ENCODE data around the gene HSFX4.
"Not testable (repeated sequence)": the region's sequence is repeated elsewhere in the genome, so short reads cannot be mapped to it uniquely, and the experiment has no call there.

The HSFX4 gene, protein sequence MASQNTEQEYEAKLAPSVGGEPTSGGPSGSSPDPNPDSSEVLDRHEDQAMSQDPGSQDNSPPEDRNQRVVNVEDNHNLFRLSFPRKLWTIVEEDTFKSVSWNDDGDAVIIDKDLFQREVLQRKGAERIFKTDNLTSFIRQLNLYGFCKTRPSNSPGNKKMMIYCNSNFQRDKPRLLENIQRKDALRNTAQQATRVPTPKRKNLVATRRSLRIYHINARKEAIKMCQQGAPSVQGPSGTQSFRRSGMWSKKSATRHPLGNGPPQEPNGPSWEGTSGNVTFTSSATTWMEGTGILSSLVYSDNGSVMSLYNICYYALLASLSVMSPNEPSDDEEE

DNA sequence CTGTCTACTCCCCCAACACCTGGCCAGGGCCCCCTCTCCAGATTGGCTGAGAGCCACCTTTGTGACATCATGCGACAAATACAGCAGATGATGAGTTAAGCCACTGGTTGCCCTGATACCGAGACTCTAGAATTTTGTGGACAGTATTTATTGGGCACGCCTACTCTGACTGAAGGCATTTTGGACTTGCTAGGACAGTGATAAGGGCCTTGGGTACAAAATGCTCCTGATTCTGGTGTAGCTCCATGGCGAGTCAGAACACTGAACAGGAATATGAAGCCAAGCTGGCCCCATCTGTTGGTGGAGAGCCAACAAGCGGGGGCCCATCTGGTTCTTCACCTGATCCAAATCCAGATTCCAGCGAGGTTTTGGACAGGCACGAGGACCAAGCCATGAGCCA is at the start of gene HSFX4:
Gene HSFX4, plus strand, starts transcription at position 174 of the 400 bp plus-strand sequence. Its CDS starts 72 bp downstream, at position 246.
- DNase-seq = not testable (repeated sequence)

DNA sequence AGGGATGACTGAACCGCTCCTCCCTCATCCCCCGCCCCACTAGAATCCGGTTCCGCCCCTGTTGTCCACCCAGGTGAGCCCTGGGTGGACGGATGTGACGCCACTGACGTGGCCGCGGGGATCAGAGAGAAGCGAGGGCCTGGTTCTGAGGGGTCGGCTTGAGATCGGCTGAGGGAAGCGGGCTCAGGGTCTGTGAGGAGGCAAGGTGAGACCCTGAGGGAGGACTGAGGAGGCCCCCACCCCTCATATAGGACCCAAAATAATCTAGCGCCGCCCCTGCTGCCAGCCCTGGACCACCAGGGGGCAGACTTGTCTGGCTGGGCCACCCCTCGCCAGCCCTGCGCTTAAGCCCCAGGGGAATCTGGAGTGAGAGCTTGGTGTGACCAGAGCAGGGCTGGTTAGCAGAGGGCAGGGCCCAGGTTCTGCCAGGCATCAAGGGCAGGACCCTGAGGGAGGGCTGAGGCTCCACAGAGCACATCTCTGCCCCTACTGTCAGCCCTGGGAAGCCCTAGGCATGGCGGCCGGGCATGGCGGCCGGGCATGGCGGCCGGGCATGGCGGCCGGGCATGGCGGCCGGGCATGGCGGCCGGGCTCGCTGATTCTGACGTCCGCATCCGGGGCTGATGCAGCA is 48.2 kb upstream of the HSFX4 start, which contains the start of gene MAGEA8:
Gene MAGEA8, plus strand, starts transcription at position 103 of the 631 bp plus-strand sequence. CDS start 3,090 bp downstream, outside the sequence.
- DNase-seq = no peak

DNA sequence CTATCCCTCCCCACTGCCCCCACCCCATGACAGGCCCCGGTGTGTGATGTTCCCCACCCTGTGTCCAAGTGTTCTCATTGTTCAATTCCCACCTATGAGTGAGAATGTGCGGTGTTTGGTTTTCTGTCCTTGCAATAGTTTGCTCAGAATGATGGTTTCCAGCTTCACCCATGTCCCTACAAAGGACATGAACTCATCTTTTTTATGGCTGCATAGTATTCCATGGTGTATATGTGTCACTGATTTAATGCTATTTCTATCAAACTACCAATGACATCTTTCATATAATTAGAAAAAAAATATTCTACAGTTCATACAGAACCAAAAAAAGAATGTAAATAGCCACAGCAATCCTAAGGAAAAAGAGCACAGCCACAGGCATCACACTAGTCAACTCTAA is 38.5 kb upstream of the HSFX4 start:
- not testable (repeated sequence) for DNase-seq

DNA sequence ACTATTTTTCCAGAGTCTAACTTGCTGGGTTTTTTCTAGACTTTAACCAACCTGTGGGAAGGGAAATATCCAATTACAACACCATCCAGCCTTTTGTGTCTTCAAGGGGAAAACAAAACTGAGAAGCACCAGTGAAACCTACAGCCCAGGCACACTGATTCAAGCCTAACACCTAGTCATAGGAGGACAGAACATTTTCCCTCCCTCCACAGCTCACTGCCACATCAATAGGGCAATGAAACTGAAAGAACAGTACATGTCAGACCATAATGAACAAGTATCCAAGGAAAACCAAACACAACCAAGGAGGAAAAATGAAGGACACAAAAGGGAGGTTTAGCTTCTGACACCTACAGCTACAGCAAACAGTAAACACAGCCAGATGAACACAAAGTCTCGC is 30.8 kb upstream of the HSFX4 start:
- no peak for DNase-seq

DNA sequence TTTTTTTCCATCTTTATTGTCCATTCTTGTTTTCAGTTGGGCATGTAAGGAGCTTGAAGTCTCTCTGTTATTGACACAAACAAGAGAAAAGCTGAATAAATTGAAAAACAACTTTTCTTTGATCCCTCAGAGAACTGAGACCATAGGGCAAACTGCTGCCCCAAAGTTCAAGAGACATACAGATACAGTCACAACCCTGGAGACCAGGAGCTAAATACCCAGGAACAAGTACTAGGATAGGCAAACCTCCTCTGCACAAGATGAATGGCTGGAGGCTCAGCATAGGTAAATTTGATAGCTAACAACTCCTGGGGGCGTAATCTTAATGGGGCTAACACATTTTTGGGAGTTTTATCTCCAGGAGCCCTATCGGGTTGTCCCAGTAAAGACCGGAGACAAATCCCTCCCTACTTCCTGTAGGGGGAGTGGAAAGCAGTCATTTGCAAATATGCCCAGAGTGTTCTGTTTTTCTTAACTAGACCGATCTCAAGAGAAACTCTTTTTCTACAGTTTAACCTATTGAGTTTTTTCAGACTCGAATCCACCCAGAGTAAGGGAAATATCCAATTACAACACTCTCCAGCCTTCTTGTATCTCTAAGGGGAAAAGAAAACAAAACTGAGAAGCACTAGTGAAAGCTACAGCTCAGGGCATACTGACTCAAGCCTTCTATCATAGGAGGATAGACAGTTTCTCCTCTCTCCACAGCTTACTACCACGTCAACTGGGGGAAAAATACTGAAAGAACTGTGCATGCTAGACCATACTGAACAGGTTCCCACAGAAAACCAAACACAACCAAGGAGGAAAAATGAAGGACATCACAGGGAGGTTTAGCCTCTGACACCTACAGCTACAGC is 25.3 kb upstream of the HSFX4 start:
- DNase-seq = no peak

DNA sequence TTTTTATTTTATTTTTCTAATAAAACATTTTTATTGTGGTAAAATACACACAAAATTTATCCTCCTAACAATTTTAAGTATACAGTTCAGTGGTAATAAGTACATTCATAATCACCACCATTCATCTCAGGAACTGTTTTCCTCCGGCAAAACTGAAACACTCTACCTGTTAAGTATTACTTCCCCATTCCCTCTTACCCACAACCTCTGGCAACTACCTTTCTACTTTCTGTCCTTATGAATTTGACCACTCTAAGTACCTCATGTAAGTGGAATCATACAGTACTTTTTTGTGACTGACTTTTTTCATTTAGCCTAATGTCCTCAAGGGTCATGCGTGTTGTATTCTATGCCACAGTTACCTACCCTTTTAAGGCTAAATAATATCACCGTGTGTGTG is 21.1 kb upstream of the HSFX4 start:
- DNase-seq = no peak

DNA sequence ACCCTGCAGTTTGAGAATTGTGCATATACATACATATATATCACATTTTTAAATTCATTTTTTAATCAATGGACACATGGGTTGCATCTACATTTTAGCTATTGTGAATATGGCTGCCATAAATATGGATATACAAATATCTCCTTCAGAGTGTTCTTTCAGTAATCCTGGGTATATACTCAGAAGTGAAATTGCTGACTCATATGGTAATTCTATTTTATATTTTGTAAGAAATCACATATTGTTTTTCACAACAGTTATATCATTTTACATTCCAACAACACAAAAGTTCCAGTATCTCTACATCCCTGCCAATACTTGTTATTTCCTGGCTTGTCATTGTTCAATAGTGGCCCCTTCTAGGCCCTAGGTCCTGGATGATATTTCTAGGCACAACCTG is 20.6 kb upstream of the HSFX4 start:
- DNase-seq = no peak

DNA sequence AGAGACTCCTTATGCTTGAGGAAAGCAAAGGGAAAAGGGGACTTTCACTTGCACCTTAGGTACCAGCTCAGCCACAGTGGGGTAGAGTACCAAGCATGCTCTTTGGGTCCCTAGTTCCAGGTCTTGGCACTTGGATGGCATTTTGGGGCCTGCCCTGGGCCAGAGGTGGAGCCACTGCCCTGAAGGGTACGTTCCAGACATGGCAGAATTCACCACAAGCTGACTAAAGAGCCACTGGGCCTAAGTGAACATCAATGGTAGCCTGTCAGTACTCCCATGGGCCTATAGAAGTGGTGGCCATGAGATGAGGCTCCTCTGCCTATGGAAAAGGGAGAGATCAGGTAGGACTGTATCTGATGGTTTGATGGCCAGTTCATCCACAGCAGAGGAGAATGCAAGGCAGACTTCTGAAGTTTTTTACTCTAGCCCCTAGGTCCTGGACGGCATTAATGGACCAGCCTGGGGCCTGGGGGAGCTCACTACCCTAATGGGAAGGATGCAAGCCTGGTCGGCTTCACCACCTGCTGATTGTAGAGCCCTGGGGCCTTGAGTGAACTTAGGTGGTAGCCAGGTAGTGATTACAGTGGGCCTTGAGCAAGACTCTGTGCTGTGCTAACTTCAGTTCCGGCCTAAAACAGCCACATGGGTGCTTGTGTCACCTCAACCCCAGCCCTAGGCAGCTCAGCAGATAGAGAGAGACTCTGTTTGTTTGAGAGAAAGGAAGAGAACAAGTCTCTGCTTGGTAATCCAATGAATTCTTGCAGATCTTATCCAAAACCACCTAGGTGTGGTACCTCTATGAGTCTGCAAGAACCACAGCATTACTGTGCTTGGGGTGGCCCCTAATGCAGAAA is 19.8 kb upstream of the HSFX4 start:
- no peak for DNase-seq

DNA sequence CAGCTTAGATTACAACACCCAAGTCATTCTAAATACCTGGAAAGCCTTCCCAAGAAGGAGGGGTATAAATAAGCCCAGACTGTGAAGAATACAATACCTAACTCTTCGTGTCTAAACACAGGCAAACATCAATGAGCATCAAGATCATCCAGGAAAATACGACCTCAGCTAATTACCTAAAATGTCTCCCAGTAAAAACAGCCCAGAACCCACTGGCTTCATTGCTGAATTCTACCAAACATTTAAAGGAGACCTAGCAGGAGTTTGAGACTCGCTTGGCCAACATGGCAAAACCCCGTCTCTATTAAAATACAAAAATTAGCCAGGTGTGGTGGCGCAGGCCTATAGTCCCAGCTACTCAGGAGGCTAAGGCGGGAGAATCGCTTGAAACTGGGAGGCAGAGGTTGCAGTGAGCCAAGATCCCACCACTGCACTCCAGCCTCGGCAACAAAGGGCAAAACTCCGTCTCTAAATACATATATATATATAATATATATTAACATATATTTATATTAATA is 19.1 kb upstream of the HSFX4 start:
- no peak for DNase-seq

DNA sequence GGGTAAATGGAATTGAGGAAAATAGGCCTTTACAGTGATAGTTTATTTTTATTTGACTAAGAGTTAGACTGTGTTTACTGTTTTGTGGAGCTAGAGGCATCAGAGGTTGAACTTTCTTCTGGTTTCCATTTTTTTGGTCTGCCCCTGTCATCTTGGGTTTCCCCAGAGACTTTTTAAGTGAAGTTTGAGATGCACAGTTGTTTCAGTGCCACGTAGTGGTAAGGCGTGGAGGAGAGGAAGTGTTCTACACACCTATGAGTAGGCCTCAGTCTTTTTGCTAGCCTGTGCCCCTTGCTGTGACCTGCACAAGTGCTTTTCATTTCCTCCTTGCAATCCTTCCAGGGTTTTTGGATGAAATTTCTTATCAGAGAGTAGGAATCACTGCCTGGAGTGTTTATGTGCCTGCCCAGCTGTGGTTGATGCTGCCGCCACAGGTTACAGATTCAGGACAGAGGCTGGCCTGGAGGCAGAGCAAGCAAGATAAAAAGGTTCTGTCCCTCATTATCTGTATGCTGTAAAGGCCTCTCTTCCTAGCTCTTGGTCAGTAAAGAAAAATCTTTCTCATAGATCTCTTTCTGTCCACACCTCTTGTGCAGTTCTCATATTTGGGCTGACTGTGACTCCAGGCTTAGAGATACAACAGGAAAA is 12.5 kb upstream of the HSFX4 start:
- DNase-seq = no peak

DNA sequence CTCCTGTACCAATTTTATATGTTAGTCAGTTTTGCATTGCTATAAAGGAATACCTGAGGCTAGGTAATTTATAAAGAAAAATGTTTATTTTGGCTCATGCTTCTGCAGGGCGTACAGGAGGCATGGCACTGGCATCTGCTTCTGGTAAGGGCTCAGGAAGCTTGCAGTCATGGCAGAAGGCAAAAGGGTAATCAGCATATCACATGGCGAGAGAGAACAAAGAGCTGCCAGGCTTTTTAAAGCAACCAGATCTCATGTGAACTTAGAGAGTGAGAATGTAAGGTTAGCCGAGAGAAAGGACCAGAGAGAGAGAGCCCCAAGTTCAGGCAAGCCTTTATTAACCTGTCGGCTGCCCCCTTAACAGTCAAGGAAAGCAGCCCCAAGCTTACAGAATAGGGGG is 5.5 kb upstream of the HSFX4 start:
- DNase-seq = not testable (repeated sequence)

DNA sequence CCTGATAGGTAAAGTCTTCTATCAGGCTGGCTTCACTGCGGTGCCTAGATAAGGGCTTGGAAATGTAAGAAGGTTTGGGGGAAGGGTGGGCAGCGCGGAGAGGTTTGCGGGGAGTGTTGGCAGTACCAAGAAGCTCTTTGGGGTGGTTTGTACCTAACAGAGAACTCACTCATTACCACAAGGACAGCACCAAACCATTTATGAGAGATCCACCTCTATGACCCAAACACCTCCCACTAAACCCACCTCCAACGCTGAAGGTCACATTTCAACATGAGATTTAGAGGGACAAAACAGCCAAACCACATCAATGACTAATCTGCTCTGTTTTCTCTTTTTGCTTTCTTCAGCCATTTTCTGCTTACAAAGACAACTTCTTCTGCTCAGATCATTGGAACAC is 4.9 kb upstream of the HSFX4 start:
- DNase-seq = not testable (repeated sequence)

DNA sequence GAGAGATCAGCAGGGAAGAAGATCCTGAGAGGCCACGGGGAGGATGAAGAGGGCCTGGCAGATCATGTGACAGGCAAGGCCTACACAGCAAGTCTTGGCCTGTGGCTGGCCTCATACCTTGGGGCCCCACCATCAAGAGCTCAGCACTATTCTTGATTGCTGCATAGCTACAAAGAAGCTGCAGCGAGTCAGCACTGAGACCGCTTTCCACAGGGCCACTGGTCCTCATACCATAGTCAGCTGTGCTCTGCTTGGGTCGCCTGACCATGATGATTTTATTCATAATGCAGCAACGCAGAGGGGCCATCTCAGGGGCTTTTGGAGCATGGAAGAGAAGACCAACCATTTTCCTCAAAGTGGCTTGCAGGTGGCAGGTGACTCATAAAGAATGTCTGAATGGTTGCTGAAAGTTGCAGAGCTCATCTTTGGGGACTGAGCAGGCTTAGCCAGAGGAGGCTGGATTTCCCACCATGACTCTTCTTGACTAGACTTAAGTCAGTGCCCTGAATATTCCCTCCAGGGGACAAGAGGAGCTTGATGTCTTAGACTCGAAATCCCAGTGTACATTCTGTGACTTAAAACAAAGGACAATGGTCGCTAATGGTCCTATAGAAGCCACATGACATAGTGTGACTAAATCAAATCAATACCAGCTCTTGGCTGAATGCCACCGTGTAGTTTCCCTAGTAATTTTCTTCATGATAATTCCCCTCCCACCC is 2.0 kb upstream of the HSFX4 start:
- not testable (repeated sequence) for DNase-seq

DNA sequence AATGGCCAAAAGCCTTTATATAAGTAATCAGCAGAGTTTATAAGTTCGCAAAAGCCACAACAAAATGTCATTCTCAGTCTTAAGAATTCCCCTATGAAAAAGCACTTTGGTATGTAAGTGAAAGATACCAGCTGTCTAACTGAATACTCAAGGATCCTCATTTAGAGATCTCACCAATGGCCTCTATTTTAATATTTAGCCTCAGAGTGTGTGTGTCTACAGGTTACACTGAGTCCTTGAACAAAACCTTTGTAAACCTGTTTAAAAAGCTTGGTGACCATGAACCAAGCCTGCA is 1.5 kb upstream of the HSFX4 start:
- not testable (repeated sequence) for DNase-seq

DNA sequence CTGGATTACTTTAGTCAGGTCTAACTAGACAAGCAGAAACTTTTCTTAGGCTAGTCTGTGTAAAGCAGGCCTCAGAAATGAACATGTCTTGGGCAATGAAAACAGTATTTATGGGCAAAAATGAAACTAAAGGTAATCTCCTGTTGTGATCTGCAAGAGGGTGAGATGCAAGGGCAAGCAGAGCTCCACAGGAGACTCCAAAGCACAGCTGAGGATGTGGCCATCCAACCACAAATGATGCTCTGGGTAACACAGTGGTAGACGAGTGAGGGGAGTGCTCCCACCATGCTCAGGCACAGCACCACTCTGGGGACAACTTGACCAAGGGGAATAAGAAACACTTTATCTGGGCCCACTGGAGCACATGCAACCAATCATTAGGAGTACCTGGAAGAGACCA is 738 bp upstream of the HSFX4 start:
- not testable (repeated sequence) for DNase-seq

DNA sequence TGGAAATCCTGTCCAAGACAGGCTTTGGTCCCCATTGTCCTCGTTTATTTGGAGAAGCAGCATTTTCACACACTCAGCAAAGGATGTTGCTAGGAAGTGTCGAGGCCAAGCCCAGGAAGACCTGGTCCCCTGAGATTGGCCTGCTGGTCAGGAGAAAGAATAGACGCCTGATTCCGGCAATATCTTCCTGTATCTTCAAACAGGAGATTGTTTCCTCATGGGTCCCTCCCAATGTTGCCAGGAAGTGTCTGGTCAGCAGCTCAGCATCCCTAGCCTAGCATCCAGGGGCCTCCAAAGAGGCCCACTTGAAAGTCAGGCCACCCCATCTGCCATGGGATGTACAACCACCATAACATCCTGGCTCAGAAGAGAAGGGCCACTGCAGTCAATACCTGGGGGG is 2.0 kb downstream of the HSFX4 start:
- DNase-seq = not testable (repeated sequence)

DNA sequence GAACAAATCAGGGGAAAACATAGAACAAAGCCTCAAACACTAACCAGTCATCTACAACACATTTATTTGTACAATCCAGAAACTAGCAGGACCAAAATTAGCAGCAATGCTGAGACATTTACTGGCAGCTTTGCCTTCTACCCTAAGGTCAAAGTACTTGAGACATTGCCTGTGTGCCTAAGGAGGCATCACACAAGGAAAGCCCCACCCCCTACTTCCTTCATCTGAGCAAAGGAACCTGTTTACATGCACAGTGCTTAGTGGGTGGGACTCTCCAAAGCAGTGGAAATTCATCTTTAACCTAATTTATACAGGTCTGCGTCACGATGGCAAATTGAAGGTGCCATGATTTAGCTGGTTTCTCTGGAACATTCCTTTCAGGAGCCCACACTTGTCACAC is 2.8 kb downstream of the HSFX4 start:
- DNase-seq = not testable (repeated sequence)

DNA sequence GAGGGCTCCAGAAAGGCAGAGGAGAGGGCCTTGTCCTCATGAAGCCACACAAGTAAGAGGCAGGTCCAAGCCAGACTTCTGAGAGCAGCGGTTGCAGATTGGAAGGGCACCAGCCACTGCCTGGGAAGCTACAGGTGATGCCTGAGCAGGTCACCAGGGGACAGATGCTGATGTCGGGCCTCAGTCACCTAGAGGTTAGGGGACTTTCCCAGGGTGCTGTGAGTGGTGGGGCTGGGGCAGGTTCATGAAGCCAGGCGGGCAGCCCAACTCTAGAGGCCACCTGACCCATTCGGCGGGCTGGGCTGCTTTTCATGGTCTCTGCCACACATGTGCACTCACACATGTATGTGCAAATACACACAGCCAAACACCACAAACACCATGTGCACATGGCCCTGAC is 3.6 kb downstream of the HSFX4 start:
- not testable (repeated sequence) for DNase-seq

DNA sequence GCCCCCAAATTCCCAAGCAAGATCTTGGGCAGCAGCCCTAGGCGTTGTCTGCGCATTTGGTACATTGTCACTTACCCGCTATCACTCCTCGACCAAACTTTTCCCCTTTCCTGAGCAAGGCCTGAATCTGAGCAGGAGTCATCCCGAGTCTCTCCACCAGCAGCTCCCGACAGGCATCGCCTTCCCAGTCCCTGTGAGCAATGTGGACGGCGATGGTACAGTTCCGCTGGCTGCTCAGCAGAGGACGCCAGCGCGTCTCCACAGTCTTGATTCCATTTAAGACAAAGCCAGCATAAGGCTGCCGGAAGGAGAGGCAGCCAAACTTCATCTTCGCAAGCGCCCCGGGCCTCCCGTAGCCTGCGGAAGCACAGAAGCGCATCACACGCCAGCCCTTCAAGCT is 4.2 kb downstream of the HSFX4 start:
- not testable (repeated sequence) for DNase-seq

DNA sequence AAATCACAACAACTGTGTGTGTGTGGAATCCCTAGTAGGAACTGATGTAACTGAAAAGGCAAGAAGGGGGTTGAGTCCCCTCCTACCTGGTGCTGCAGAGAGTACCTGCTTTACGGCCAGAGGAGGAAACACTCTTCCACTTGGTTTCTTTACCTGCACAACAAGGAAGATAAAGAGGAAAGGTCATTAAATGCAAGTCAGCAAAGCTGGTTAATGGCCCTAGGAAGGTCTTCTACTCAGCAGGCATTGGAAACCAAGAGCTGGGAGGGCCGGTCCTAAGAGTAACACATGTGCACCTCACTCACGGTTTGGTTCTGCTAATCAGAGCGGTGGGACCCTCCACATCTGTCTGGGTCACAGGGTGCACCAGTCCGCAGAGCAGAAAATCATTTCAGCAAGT is 8.0 kb downstream of the HSFX4 start:
- DNase-seq = not testable (repeated sequence)

DNA sequence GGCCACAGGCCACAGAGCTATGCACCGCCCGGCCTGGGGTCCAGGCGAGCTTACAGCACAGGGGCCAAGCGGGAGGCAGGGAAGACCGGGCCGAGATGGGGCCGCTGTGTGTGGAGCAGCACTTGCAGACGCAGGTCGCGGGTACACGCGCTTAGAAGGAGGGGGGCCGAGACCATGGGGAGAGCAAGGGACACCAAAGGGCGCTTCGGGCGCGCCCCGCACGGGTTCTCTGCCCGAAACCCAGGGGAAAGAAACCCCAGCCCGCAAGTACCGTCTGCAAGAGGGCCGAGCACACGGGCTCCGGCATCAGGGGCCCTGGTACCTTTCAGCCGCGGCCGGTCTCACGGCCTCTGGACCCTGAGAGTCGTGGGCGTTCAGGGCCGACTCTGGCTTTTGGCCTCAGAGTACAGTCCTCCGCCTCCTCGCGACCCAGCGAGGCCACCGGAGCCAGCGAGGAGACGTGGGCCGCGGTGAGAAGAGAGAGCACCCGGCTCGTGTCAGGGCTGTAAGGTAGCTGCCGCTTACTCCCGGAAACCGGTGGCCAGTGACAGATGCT is 8.6 kb downstream of the HSFX4 start:
- DNase-seq = no peak

All from GOT3 (cell line).